Measurements from ENCODE around the gene AP1M1.
"Not testable (repeated sequence)": the region's sequence is repeated elsewhere in the genome, so short reads cannot be mapped to it uniquely, and the experiment has no call there.

AP1M1 gene

DNA sequence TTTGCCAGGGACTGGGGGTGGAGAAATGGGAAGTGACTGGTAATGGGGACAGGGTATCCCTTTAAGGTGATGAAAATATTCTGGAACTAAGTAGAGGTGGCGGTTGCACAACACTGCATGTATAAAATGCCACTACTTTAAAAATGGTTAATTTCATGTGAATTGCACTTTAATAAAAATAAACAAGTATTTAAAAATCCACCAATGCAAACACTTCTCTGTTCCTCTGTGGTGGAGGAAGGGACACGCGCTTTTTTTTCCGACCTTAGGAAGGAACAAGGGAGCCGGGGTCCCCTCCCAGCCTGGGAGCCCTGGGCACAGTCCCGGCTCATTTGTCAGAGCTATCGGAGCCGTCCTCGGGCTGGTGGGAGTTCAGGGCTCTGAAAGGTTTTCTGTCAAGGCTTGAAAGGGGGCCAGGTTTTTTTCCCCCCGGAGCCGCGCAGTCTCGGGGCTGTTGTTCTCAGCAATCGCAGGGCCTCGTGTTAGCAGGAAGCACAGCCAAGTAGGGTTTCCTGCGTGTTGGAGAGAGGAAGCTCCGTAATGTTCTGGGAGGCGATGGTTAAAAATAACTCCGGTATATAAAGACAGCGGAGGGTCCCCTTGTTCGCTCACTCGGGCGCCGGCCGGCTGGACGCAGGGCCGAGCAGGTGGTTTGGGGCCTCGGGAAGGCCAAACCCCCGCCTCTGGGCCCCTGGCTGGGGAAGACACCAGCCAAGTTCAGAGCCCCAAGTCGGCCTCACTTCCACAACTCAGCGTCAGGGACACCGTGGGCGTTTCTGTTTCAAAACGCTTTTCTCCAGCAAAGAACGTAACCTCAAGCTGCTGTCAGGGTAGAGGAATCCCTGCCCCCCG lies 85.7 kb downstream of the AP1M1 start:
- DNase-seq (ENCODE audit: low read depth), result peak; percentile 7
- no peak overlapping the region for H3K4me3 ChIP-seq (ENCODE audit: low read length)
- TF ChIP-seq, protein P1, sequence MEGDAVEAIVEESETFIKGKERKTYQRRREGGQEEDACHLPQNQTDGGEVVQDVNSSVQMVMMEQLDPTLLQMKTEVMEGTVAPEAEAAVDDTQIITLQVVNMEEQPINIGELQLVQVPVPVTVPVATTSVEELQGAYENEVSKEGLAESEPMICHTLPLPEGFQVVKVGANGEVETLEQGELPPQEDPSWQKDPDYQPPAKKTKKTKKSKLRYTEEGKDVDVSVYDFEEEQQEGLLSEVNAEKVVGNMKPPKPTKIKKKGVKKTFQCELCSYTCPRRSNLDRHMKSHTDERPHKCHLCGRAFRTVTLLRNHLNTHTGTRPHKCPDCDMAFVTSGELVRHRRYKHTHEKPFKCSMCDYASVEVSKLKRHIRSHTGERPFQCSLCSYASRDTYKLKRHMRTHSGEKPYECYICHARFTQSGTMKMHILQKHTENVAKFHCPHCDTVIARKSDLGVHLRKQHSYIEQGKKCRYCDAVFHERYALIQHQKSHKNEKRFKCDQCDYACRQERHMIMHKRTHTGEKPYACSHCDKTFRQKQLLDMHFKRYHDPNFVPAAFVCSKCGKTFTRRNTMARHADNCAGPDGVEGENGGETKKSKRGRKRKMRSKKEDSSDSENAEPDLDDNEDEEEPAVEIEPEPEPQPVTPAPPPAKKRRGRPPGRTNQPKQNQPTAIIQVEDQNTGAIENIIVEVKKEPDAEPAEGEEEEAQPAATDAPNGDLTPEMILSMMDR (IDR thresholded peaks at IDR 0.05; ENCODE audit: insufficient read depth, low read depth, low read length, missing control alignments), result no peak

DNA sequence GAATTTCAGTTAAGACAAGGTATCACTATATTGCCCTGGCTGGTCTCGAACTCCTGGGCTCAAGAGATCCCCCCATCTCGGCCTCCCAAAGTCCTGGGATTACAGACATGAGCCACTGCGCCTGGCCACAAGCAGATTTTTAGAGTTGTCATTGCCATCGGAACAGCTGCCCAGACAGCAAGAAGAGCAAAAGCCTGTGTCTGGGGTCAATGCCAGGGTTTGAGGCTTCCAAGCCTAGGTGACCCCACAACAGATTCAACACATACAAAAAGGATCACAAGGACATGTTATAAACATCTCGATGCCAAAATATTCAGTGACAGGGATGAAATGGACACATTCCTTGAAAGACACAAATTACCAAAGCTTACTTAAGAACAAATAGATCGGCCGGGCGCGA lies 86.8 kb downstream of the AP1M1 start:
- TF ChIP-seq, protein P1 (IDR thresholded peaks at IDR 0.05; ENCODE audit: insufficient read depth, low read depth, low read length, missing control alignments), result no peak
- H3K4me3 ChIP-seq (ENCODE audit: low read length), result no peak overlapping the region
- DNase-seq (ENCODE audit: low read depth), result no peak

DNA sequence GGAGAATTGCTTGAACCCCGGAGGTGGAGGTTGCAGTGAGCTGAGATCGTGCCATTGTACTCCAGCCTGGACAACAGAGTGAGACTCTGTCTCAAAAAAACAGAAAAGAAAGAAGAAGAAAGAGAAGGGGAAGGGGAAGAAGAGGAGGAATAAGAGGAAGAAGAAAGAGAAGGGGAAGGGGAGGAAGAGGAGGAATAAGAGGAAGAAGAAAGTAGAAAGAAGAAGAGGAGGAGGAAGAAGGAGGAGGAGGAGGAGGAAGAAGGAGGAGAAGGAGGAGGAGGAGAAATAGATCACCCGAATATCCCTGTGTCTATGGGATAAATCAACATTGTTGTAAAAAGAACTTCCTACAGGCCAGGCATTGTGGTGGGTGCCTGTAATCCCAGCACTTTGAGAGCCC lies 87.4 kb downstream of the AP1M1 start:
- not testable (repeated sequence) for DNase-seq (ENCODE audit: low read depth); H3K4me3 ChIP-seq (ENCODE audit: low read length)

- TF ChIP-seq, protein P1 (IDR thresholded peaks at IDR 0.05; ENCODE audit: insufficient read depth, low read depth, low read length, missing control alignments), result no peak
- peak; percentile 10 for DNase-seq (ENCODE audit: low read depth)
- no peak overlapping the region for H3K4me3 ChIP-seq (ENCODE audit: low read length)
These were observed 88.2 kb downstream of the AP1M1 start for GRCh38 chr19:16285769-16286498.

GRCh38 chr19:16288544-16288943 lies 90.8 kb downstream of the AP1M1 start:
- no peak for DNase-seq (ENCODE audit: low read depth)
- H3K4me3 ChIP-seq (ENCODE audit: low read length), result no peak overlapping the region
- TF ChIP-seq, protein P1 (IDR thresholded peaks at IDR 0.05; ENCODE audit: insufficient read depth, low read depth, low read length, missing control alignments), result no peak

GRCh38 chr19:16289594-16289993 lies 91.9 kb downstream of the AP1M1 start:
- DNase-seq (ENCODE audit: low read depth), result no peak
- no peak overlapping the region for H3K4me3 ChIP-seq (ENCODE audit: low read length)
- TF ChIP-seq, protein P1 (IDR thresholded peaks at IDR 0.05; ENCODE audit: insufficient read depth, low read depth, low read length, missing control alignments), result no peak

- TF ChIP-seq, protein P1 (IDR thresholded peaks at IDR 0.05; ENCODE audit: insufficient read depth, low read depth, low read length, missing control alignments), result no peak
- no peak overlapping the region for H3K4me3 ChIP-seq (ENCODE audit: low read length)
- no peak for DNase-seq (ENCODE audit: low read depth)
These were observed 93.0 kb downstream of the AP1M1 start for GRCh38 chr19:16290692-16291091.
